ENCODE results near the gene ZNF805. TPM values are rescaled to one million over a fixed set of nuclear protein-coding genes. Genes with fewer than 3 reads are reported as not detected.

Gene ZNF805
- total RNA-seq, 4 donors from 2014 or later = 17.4 to 27.8 (median 19.9) TPM

DNA sequence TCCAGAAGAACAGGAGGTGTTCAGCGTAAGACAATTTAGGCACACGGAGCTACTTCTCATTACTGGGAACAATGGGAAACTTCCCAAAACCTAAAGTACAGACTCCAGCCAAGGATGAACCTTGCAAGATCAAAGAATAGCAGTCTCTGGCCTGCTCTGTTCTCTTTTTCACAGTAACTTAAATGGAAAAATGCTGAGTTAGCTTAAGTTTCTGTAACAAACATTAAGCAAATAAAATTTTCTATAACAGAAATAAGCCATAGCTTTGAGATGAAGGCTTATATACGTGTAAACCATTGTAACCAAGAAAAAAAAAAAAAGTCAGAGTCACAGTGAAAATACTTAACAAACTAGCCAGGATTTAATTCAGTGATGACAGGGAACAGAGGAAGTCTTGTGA lies 21.6 kb downstream of the ZNF805 start:
- Histone ChIP-seq H3K9me3 (peaks cover 0 to 10% (median 0%) of the 10 kb centered on the region in 3 donors), H3K4me3 (no peak overlapping the region), H3K27ac (no peak overlapping the region), H3K27me3 (no peaks in the 10 kb centered on the region), H3K36me3 (peaks cover 3 to 42% of the 10 kb centered on the region in 2 donors), H3K4me1 (no peaks in the 10 kb centered on the region)
- 58 to 80% methylated on average over 2 to 3 of the region's 3 CpGs for WGBS, 2 donors (ENCODE audit: low coverage in 1 of 2)
- ATAC-seq = no peak
- TF ChIP-seq POLR2A (IDR thresholded peaks at IDR 0.05) = no peak
- TF ChIP-seq EP300 (IDR thresholded peaks at IDR 0.05) = no peak
- TF ChIP-seq, protein P1, sequence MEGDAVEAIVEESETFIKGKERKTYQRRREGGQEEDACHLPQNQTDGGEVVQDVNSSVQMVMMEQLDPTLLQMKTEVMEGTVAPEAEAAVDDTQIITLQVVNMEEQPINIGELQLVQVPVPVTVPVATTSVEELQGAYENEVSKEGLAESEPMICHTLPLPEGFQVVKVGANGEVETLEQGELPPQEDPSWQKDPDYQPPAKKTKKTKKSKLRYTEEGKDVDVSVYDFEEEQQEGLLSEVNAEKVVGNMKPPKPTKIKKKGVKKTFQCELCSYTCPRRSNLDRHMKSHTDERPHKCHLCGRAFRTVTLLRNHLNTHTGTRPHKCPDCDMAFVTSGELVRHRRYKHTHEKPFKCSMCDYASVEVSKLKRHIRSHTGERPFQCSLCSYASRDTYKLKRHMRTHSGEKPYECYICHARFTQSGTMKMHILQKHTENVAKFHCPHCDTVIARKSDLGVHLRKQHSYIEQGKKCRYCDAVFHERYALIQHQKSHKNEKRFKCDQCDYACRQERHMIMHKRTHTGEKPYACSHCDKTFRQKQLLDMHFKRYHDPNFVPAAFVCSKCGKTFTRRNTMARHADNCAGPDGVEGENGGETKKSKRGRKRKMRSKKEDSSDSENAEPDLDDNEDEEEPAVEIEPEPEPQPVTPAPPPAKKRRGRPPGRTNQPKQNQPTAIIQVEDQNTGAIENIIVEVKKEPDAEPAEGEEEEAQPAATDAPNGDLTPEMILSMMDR (IDR thresholded peaks at IDR 0.05) = no peak
- no peak for TF ChIP-seq POLR2AphosphoS5 (IDR thresholded peaks at IDR 0.05)

DNA sequence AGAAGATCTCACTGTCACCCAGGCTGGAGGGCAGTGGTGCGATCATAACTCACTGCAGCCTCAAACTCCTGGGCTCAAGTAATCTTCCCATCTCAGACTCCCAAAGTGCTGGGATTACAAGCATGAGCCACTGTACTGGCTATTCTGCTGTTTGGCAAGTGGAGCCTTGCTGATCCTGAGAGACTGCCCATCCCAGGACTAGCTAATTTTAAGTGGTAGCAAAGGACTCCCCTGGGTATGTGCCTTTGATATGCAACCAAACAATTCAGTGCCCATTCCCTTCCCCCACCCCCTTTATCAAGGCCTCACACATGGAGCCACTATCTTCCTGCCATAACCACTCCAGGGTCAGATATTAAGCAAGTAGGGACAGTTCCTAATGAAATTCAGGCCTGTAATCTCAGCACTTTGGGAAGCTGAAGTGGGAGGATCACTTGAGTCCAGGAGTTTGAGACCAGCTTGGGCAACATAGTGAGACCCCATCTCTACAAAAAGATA lies 22.9 kb downstream of the ZNF805 start:
- Histone ChIP-seq H3K4me3 (no peak overlapping the region), H3K9me3 (peaks cover 0 to 10% (median 0%) of the 10 kb centered on the region in 3 donors), H3K27me3 (no peaks in the 10 kb centered on the region), H3K4me1 (no peaks in the 10 kb centered on the region), H3K36me3 (peaks cover 3 to 53% of the 10 kb centered on the region in 2 donors), H3K27ac (no peak overlapping the region)
- no peak for ATAC-seq
- TF ChIP-seq, protein P1 (IDR thresholded peaks at IDR 0.05) = no peak
- TF ChIP-seq POLR2AphosphoS5 (IDR thresholded peaks at IDR 0.05) = no peak
- no peak for TF ChIP-seq EP300 (IDR thresholded peaks at IDR 0.05)
- TF ChIP-seq POLR2A (IDR thresholded peaks at IDR 0.05) = no peak
- WGBS, 2 donors (ENCODE audit: low coverage in 1 of 2) = 100% methylated on average over 1 of the region's 1 CpG; no CpG with 5 or more reads in 1 of the 2 donors

DNA sequence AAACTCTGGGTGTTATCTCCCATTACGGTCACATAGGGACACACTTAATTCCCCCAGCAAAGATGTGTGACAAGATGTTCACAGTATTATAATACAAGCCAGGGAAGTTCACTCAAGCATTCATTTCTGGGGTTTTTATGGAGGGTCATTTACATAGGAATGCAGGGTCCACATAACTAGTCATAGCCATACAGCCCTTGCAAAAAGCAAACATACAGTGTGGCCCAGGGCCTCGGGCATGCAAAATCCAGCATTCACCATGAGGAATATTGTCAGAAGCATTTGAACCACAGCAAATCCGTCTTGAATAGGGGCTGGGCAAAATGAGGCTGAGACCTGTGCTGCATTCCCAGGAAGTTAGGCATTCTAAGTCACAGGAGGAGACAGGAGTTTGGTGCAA lies 26.9 kb downstream of the ZNF805 start:
- no peak for ATAC-seq
- 91 to 100% methylated on average over 1 to 3 of the region's 3 CpGs for WGBS, 2 donors (ENCODE audit: low coverage in 1 of 2)
- H3K27me3 ChIP-seq = no peaks in the 10 kb centered on the region
- no peaks in the 10 kb centered on the region for H3K4me1 ChIP-seq
- H3K9me3 ChIP-seq = no peaks in the 10 kb centered on the region
- H3K4me3 ChIP-seq = no peak overlapping the region
- no peak for TF ChIP-seq EP300 (IDR thresholded peaks at IDR 0.05)
- TF ChIP-seq POLR2AphosphoS5 (IDR thresholded peaks at IDR 0.05) = no peak
- TF ChIP-seq POLR2A (IDR thresholded peaks at IDR 0.05) = no peak
- TF ChIP-seq, protein P1 (IDR thresholded peaks at IDR 0.05) = no peak
- H3K27ac ChIP-seq = no peak overlapping the region
- H3K36me3 ChIP-seq = peaks cover 0 to 29% of the 10 kb centered on the region in 2 donors

DNA sequence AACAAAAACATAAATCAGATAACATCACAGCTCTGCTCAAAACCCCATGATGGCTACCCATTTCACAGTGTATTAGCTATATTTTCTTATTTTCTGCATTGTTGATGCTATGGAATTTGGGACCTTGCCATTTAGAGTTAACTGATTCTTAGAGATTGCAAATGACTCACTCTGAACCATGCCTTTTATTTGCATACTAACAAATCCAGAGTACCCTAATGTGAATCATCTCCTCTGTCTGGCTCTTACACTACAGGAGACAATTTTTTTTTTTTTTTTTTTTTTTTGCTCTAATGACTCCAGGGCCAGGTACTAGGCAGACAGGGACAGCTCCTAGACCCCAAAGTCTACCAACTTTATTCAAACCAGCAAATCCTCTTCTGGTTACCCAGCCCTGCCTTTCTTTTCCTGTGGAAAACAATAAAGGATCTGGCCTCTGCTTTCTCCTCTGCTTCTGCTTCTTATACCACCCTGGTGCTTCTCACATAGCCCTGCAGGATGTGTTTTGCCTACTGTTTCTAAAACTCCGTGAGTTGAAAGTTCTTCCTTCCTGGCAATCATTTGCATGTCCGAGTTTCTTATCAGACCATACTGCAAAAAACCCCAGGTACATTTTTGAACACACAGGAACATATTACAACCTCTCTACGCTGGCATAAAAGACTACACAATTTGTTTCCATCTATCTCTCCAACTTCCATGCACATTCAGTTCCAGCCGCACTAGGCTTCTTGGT lies 29.3 kb downstream of the ZNF805 start:
- Histone ChIP-seq H3K27ac (no peak overlapping the region), H3K4me3 (no peak overlapping the region), H3K4me1 (no peaks in the 10 kb centered on the region), H3K9me3 (no peaks in the 10 kb centered on the region), H3K36me3 (peaks cover 0 to 31% of the 10 kb centered on the region in 2 donors), H3K27me3 (no peaks in the 10 kb centered on the region)
- 81 to 89% methylated on average over 3 to 4 of the region's 4 CpGs for WGBS, 2 donors (ENCODE audit: low coverage in 1 of 2)
- no peak for ATAC-seq
- TF ChIP-seq POLR2AphosphoS5 (IDR thresholded peaks at IDR 0.05) = no peak
- TF ChIP-seq, protein P1 (IDR thresholded peaks at IDR 0.05) = no peak
- TF ChIP-seq EP300 (IDR thresholded peaks at IDR 0.05) = no peak

DNA sequence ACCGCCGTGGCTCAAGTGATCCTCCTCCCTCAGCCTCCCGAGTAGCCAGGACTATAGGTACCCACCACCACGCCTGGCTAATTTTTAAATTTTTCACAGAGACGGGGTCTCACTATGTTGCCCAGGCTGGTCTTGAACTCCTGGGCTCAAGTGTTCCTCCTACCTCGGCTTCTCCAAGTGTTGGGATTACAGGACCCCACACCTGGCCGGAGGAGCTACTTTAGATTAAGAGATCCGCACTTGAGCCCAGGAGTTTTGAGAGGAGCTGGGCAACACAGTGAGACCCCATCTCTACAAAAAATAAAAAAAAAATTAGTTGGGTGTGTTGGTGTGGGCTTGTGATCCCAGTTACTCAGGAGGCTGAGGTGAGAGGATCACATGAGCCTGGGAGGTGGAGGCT lies 30.8 kb downstream of the ZNF805 start:
- ATAC-seq = no peak
- no peaks in the 10 kb centered on the region for H3K4me1 ChIP-seq
- no peak overlapping the region for H3K27ac ChIP-seq
- H3K27me3 ChIP-seq = no peaks in the 10 kb centered on the region
- WGBS, 2 donors (ENCODE audit: low coverage in 1 of 2) = 90% methylated on average over 5 to 6 of the region's 8 CpGs
- peaks cover 0 to 40% of the 10 kb centered on the region in 2 donors for H3K36me3 ChIP-seq
- TF ChIP-seq, protein P1 (IDR thresholded peaks at IDR 0.05) = no peak
- no peak for TF ChIP-seq EP300 (IDR thresholded peaks at IDR 0.05)
- TF ChIP-seq POLR2AphosphoS5 (IDR thresholded peaks at IDR 0.05) = no peak
- TF ChIP-seq POLR2A (IDR thresholded peaks at IDR 0.05) = no peak
- no peak overlapping the region for H3K4me3 ChIP-seq
- H3K9me3 ChIP-seq = no peaks in the 10 kb centered on the region

Measured in gastroesophageal sphincter (tissue), 4 donors.